Mucosa of rectum (tissue), 2 donors: ENCODE results near the gene CIBAR2.

Source experiments
- H3K27ac ChIP-seq, 2 donors: one replicate each; pipeline ENCODE4 v1.7.0; 2013; ENCODE audit warnings: inconsistent platforms in 2 of 2, low read depth in 2 of 2, low read length in 2 of 2
- H3K27me3 ChIP-seq, 2 donors: one replicate each; pipeline ENCODE4 v1.7.0; 2013; ENCODE audit warnings: low read length in 2 of 2; ENCODE audit not compliant: control insufficient read depth in 2 of 2, insufficient read depth in 2 of 2
- H3K36me3 ChIP-seq, 2 donors: one replicate each; pipeline ENCODE4 v1.7.0; 2013; ENCODE audit warnings: low read length in 2 of 2; ENCODE audit not compliant: control insufficient read depth in 2 of 2, insufficient read depth in 2 of 2
- H3K4me1 ChIP-seq, 2 donors: one replicate each; pipeline ENCODE4 v1.7.0; 2013; ENCODE audit warnings: low read length in 2 of 2, mild to moderate bottlenecking in 1 of 2; ENCODE audit not compliant: control insufficient read depth in 2 of 2, insufficient read depth in 2 of 2
- H3K4me3 ChIP-seq, 2 donors: one replicate each; pipeline ENCODE4 v1.7.0; 2013; ENCODE audit warnings: low read length in 2 of 2
- H3K9ac ChIP-seq, 2 donors: one replicate each; pipeline ENCODE4 v1.7.0; 2013; ENCODE audit warnings: low read length in 2 of 2, low read depth in 1 of 2, mild to moderate bottlenecking in 1 of 2
- H3K9me3 ChIP-seq, 2 donors: one replicate each; pipeline ENCODE4 v1.7.0; 2013; ENCODE audit warnings: low read length in 2 of 2; ENCODE audit not compliant: control insufficient read depth in 2 of 2
- donor health status: healthy.
- donor health status: Normal muscosa, but diverticular disease.

Gene CIBAR2

GRCh38 chr16:85065099-85065498 is 47.2 kb downstream of the CIBAR2 start:
- Histone ChIP-seq H3K4me3 (no peak overlapping the region), H3K27me3 (no peaks in the 10 kb centered on the region), H3K27ac (no peak overlapping the region), H3K4me1 (no peaks in the 10 kb centered on the region), H3K9me3 (no peaks in the 10 kb centered on the region), H3K9ac (no peak overlapping the region), H3K36me3 (peaks cover 10 to 18% of the 10 kb centered on the region in 2 donors)

- no peak overlapping the region for H3K9ac ChIP-seq
- no peaks in the 10 kb centered on the region for H3K9me3 ChIP-seq
- peaks cover 5 to 13% of the 10 kb centered on the region in 2 donors for H3K36me3 ChIP-seq
- no peaks in the 10 kb centered on the region for H3K27me3 ChIP-seq
- H3K4me1 ChIP-seq, result no peaks in the 10 kb centered on the region
- no peak overlapping the region for H3K4me3 ChIP-seq
- H3K27ac ChIP-seq, result no peak overlapping the region
Observed at GRCh38 chr16:85064186-85064585, 48.1 kb downstream of the CIBAR2 start.

GRCh38 chr16:85062845-85063244 is 49.4 kb downstream of the CIBAR2 start:
- H3K27ac ChIP-seq, result no peak overlapping the region

DNA sequence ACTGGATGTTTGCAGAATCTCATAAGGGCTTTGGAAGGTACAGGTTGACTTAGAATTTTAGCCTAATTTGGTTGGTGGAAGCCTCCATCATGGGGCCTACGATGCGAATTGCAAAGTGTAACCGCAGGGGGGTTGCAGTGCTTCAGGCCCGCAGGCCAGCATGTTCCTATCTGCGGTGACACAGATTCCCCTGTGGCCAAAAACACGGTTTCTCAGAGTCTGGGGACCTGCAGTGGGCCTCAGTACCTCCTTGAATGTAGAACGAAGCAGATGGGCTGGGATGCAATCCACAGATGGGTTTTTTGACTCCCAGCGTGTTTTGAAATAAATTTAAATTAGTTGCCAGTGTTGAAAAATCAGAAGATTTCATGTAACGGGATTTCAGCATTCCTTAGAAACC is 49.9 kb downstream of the CIBAR2 start:
- H3K27me3 ChIP-seq, result no peaks in the 10 kb centered on the region
- H3K36me3 ChIP-seq, result peaks cover 5 to 7% of the 10 kb centered on the region in 2 donors
- H3K9me3 ChIP-seq, result no peaks in the 10 kb centered on the region
- no peak overlapping the region for H3K9ac ChIP-seq
- H3K4me1 ChIP-seq, result peaks cover 3 to 6% of the 10 kb centered on the region in 2 donors
- no peak overlapping the region for H3K27ac ChIP-seq
- no peak overlapping the region for H3K4me3 ChIP-seq

More at GRCh38 chr16:85062845-85063244, 49.4 kb downstream of the CIBAR2 start:
- H3K9ac ChIP-seq, result no peak overlapping the region
- H3K36me3 ChIP-seq, result peaks cover 5 to 8% of the 10 kb centered on the region in 2 donors
- no peaks in the 10 kb centered on the region for H3K9me3 ChIP-seq
- H3K4me1 ChIP-seq, result peaks cover 0 to under 1% of the 10 kb centered on the region in 2 donors
- no peaks in the 10 kb centered on the region for H3K27me3 ChIP-seq
- H3K4me3 ChIP-seq, result no peak overlapping the region

DNA sequence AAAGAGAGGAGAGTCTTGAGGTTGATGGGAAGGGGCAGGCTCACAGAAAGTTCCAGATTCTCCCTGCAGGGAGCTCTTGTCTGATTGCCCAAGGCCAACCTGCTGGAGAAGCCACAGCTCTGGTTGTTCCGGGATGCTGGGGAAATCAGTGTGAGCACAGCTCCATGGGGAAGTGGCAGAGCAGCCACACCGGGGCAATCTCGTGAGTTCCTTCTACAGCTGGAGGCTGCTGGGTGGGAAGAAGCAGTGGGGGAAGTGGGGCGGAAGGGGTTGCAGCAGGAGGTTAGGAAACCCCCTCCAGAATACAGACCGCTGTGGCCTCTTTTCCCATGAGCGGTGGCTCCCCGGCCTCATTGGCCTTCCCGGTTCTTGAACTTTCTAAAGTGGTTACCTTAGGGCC is 50.7 kb downstream of the CIBAR2 start:
- H3K9me3 ChIP-seq, result no peaks in the 10 kb centered on the region
- peak overlapping the region; percentile 21 to 23 for H3K27ac ChIP-seq
- peaks cover 0 to 3% of the 10 kb centered on the region in 2 donors for H3K36me3 ChIP-seq
- H3K9ac ChIP-seq, result no peak overlapping the region
- no peaks in the 10 kb centered on the region for H3K27me3 ChIP-seq
- H3K4me3 ChIP-seq, result no peak overlapping the region
- H3K4me1 ChIP-seq, result peaks cover 7 to 8% of the 10 kb centered on the region in 2 donors

DNA sequence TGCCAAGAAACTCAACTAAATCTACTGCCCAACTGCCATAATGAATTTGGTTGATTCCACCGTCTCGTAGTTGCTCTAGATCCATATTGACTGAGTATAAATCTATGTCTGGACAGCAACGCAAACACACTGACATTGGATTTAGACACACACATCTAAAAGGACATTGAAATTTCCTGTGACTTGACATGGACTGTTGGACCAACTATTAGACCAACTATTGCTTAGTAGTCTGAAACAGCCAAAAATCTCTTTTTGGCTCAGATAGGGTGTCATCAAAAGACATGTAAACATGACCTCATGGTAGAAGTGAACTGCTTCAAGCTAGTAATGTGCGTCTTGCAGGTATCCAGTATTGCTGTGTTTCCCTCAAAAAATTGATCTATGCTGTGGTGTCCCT is 53.4 kb downstream of the CIBAR2 start:
- no peak overlapping the region for H3K4me3 ChIP-seq

DNA sequence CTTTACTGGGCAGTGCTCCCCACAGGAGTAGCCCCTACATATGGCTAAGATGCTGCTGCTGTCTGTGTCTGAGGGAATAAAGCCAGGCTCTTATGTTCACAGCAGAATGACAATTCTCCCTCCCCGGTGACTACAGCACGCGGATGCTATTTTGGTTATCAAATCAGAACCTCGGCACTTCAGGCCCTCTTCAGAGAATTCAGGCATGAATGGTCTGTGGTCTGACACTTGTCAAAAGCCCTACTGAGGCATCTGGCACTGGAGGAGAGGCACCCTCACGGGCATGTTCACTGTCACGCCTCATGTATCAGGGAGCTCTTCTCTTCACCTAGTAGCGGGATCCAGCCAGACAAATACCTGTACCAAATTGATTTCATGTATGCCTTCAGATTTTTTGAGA is 54.3 kb downstream of the CIBAR2 start:
- Histone ChIP-seq H3K4me3 (no peak overlapping the region), H3K27me3 (no peaks in the 10 kb centered on the region), H3K9me3 (no peaks in the 10 kb centered on the region), H3K36me3 (peaks cover 0 to 3% of the 10 kb centered on the region in 2 donors), H3K9ac (no peak overlapping the region), H3K4me1 (peaks cover 22 to 27% of the 10 kb centered on the region in 2 donors), H3K27ac (no peak overlapping the region)

More for the DNA sequence above, 53.4 kb downstream of the CIBAR2 start:
- Histone ChIP-seq H3K27me3 (no peaks in the 10 kb centered on the region), H3K27ac (no peak overlapping the region), H3K36me3 (peaks cover 0 to 3% of the 10 kb centered on the region in 2 donors), H3K9ac (no peak overlapping the region), H3K9me3 (no peaks in the 10 kb centered on the region), H3K4me1 (peaks cover 22 to 27% of the 10 kb centered on the region in 2 donors)

GRCh38 chr16:85057212-85057889 is 54.9 kb downstream of the CIBAR2 start:
- Histone ChIP-seq H3K4me1 (peaks cover 22 to 27% of the 10 kb centered on the region in 2 donors), H3K27me3 (no peaks in the 10 kb centered on the region), H3K27ac (no peak overlapping the region), H3K9me3 (no peaks in the 10 kb centered on the region), H3K36me3 (peaks cover 0 to 3% of the 10 kb centered on the region in 2 donors), H3K4me3 (no peak overlapping the region), H3K9ac (no peak overlapping the region)

- peak overlapping the region; percentile 48 to 63 for H3K4me3 ChIP-seq
- peaks cover 0 to 3% of the 10 kb centered on the region in 2 donors for H3K36me3 ChIP-seq
- no peaks in the 10 kb centered on the region for H3K9me3 ChIP-seq
- peaks cover 25 to 29% of the 10 kb centered on the region in 2 donors for H3K4me1 ChIP-seq
- H3K27ac ChIP-seq, result peak overlapping the region; percentile 67 to 77
- H3K27me3 ChIP-seq, result no peaks in the 10 kb centered on the region
- H3K9ac ChIP-seq, result peak overlapping the region in 1 of 2 donors; percentile 53
Observed at GRCh38 chr16:85056211-85056748, 56.0 kb downstream of the CIBAR2 start.

DNA sequence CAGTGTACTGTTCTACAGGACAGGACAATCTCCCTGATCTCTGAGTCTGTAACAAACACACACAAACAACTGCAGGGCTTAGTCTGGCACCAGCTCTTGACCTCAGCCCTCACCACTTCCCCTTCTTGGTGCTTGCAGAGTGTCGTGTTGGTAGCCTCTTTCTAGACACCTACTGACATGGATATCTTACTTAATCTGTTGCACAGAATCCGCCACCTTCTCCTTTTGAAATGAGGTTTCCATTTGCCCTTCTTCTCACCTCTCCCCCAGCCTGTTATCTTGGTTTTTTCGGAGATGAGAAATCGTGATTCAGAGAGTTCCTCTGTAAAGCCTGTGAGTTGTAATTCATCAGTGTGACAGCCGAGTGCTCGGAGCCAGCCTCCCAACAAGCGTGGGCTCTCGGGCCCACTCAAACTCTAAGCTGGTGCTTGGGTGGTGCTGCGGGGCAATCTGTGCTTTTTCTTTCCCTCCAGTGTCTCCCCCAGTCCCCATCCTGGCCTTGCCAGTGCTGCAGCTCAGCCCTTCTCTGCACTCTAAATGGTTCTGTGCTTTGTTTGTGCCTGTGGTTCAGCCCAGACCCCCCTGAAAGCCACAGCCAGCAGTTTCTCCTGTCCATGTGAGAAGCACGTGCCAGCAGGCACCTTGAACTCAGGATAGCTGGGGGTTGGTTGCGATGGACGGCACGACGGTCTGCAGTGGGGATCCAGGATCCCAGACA is 56.6 kb downstream of the CIBAR2 start:
- Histone ChIP-seq H3K36me3 (peaks cover 0 to 3% of the 10 kb centered on the region in 2 donors), H3K27ac (peak overlapping the region; percentile 67 to 77), H3K9me3 (no peaks in the 10 kb centered on the region), H3K9ac (peak overlapping the region in 1 of 2 donors; percentile 53), H3K27me3 (no peaks in the 10 kb centered on the region), H3K4me3 (peak overlapping the region; percentile 48 to 63), H3K4me1 (peaks cover 28 to 33% of the 10 kb centered on the region in 2 donors)
